WTC11 (cell line): ENCODE results near the gene PNPLA8. TPM values are rescaled to one million over a fixed set of nuclear protein-coding genes. Genes with fewer than 3 reads are reported as not detected.

Experiments
- ATAC-seq: fragments of 200-7000 bp; cut with Tn5 transposase; 2 replicates; pipeline ENCODE4 v1.10.0; 2021; ENCODE audit warnings: mild to moderate bottlenecking, moderate library complexity
- CTCF ChIA-PET: fragments of 300-600 bp; sonication (Branson Sonifier 250); formaldehyde crosslinking; loops from one replicate; lab custom pipeline; 2021; ENCODE audit warnings: antibody characterized with exemption; lab: Charles Lee
- POLR2A ChIA-PET: fragments of 350-600 bp; sonication (Branson Sonifier 250); formaldehyde crosslinking; loops from one replicate; lab custom pipeline; 2021; ENCODE audit warnings: antibody characterized with exemption; lab: Charles Lee
- DNase-seq: peaks from one replicate; pipeline ENCODE4 v3.0.0; 2021; ENCODE audit warnings: low spot score
- H3K27ac Mint-ChIP-seq: 2 replicates; pipeline ENCODE4 v1.8.0; 2021; ENCODE audit warnings: mixed read lengths
- H3K27me3 Mint-ChIP-seq: 2 replicates; pipeline ENCODE4 v1.8.0; 2021; ENCODE audit warnings: low read depth, mild to moderate bottlenecking, moderate library complexity, mixed read lengths
- H3K36me3 Mint-ChIP-seq: 2 replicates; pipeline ENCODE4 v1.8.0; 2021; ENCODE audit warnings: mixed read lengths
- H3K4me1 Mint-ChIP-seq: 2 replicates; pipeline ENCODE4 v1.8.0; 2022; ENCODE audit warnings: mixed read lengths
- H3K4me3 Mint-ChIP-seq: 2 replicates; pipeline ENCODE4 v1.8.0; 2021; ENCODE audit warnings: mild to moderate bottlenecking, moderate library complexity, mixed read lengths
- H3K9me3 Mint-ChIP-seq: 2 replicates; pipeline ENCODE4 v1.8.0; 2021; ENCODE audit warnings: mixed read lengths
- AR ChIP-seq: fragments of 250-450 bp; sonication (Bioruptor Pico); IDR thresholded peaks from 2 replicates; pipeline ENCODE4 v1.9.0; 2021; ENCODE audit warnings: mild to moderate bottlenecking
- CBFB ChIP-seq: sonication (generic); formaldehyde crosslinking; IDR thresholded peaks from 2 replicates; pipeline ENCODE4 v1.8.1; 2022; ENCODE audit warnings: mild to moderate bottlenecking, low read depth, missing genetic modification reagents
- CREM ChIP-seq: sonication (generic); formaldehyde crosslinking; IDR thresholded peaks from 2 replicates; pipeline ENCODE4 v1.8.1; 2022; ENCODE audit warnings: mild to moderate bottlenecking, missing genetic modification reagents, moderate library complexity
- CTCF ChIP-seq: fragments of 200-600 bp; IDR thresholded peaks from 2 replicates; pipeline ENCODE4 v1.8.0; 2022; ENCODE audit warnings: antibody characterized with exemption
- E2F4 ChIP-seq: sonication (generic); formaldehyde crosslinking; IDR thresholded peaks from 2 replicates; pipeline ENCODE4 v1.8.1; 2022; ENCODE audit warnings: low read depth, mild to moderate bottlenecking, moderate library complexity, missing genetic modification reagents, borderline replicate concordance
- E2F5 ChIP-seq: sonication (generic); formaldehyde crosslinking; IDR thresholded peaks from 2 replicates; pipeline ENCODE4 v1.8.1; 2022; ENCODE audit warnings: mild to moderate bottlenecking, moderate library complexity, missing genetic modification reagents
- ELF4 ChIP-seq: sonication (generic); formaldehyde crosslinking; IDR thresholded peaks from 2 replicates; pipeline ENCODE4 v1.8.1; 2022; ENCODE audit warnings: low read depth, mild to moderate bottlenecking, moderate library complexity, missing genetic modification reagents
- EMX1 ChIP-seq: fragments of 250-450 bp; sonication (Bioruptor Pico); IDR thresholded peaks from 2 replicates; pipeline ENCODE4 v1.8.0; 2021; ENCODE audit warnings: mild to moderate bottlenecking
- ESRRA ChIP-seq: sonication (generic); formaldehyde crosslinking; IDR thresholded peaks from 2 replicates; pipeline ENCODE4 v1.8.1; 2022; ENCODE audit warnings: mild to moderate bottlenecking, missing genetic modification reagents, borderline replicate concordance
- FOXP1 ChIP-seq: sonication (generic); formaldehyde crosslinking; IDR thresholded peaks from 2 replicates; pipeline ENCODE4 v1.8.0; 2022; ENCODE audit warnings: missing genetic modification reagents, mild to moderate bottlenecking, moderate library complexity, borderline replicate concordance
- GABPB1 ChIP-seq: sonication (generic); formaldehyde crosslinking; IDR thresholded peaks from 2 replicates; pipeline ENCODE4 v1.8.1; 2023; ENCODE audit warnings: mild to moderate bottlenecking, missing genetic modification reagents
- HMGXB4 ChIP-seq: sonication (generic); formaldehyde crosslinking; IDR thresholded peaks from 2 replicates; pipeline ENCODE4 v1.8.1; 2023; ENCODE audit warnings: mild to moderate bottlenecking, moderate library complexity, missing genetic modification reagents
- MXD4 ChIP-seq: fragments of 250-450 bp; sonication (Bioruptor Pico); IDR thresholded peaks from 2 replicates; pipeline ENCODE4 v1.8.0; 2021; ENCODE audit warnings: mild to moderate bottlenecking, moderate library complexity, borderline replicate concordance
- MYBL2 ChIP-seq: sonication (generic); formaldehyde crosslinking; IDR thresholded peaks from 2 replicates; pipeline ENCODE4 v1.8.1; 2023; ENCODE audit warnings: mild to moderate bottlenecking, moderate library complexity, missing genetic modification reagents
- NFATC4 ChIP-seq: fragments of 250-450 bp; sonication (Bioruptor Pico); IDR thresholded peaks from 2 replicates; pipeline ENCODE4 v1.9.0; 2021; ENCODE audit warnings: mild to moderate bottlenecking
- NFYB ChIP-seq: sonication (generic); formaldehyde crosslinking; conservative IDR thresholded peaks from 2 replicates; pipeline ENCODE4 v1.8.0; 2022; ENCODE audit warnings: low read depth, missing genetic modification reagents
- NR1H2 ChIP-seq: sonication (generic); formaldehyde crosslinking; IDR thresholded peaks from 2 replicates; pipeline ENCODE4 v1.9.0; 2021; ENCODE audit warnings: mild to moderate bottlenecking, moderate library complexity, missing genetic modification reagents
- PREB ChIP-seq: sonication (generic); formaldehyde crosslinking; IDR thresholded peaks from 2 replicates; pipeline ENCODE4 v1.8.1; 2022; ENCODE audit warnings: mild to moderate bottlenecking, missing genetic modification reagents, moderate library complexity, borderline replicate concordance
- PRRX2 ChIP-seq: fragments of 250-450 bp; sonication (Bioruptor Pico); IDR thresholded peaks from 2 replicates; pipeline ENCODE4 v1.8.0; 2021; ENCODE audit warnings: mild to moderate bottlenecking
- TP53 ChIP-seq: sonication (generic); formaldehyde crosslinking; IDR thresholded peaks from 2 replicates; pipeline ENCODE4 v1.8.1; 2023; ENCODE audit warnings: mild to moderate bottlenecking, missing genetic modification reagents
- USF1 ChIP-seq: sonication (generic); formaldehyde crosslinking; IDR thresholded peaks from 2 replicates; pipeline ENCODE4 v1.8.0; 2022; ENCODE audit warnings: mild to moderate bottlenecking, missing genetic modification reagents
- ZNF121 ChIP-seq: sonication (generic); formaldehyde crosslinking; IDR thresholded peaks from 2 replicates; pipeline ENCODE4 v1.8.0; 2023; ENCODE audit warnings: missing genetic modification reagents
- ZNF138 ChIP-seq: sonication (generic); formaldehyde crosslinking; conservative IDR thresholded peaks from 2 replicates; pipeline ENCODE4 v1.8.1; 2022; ENCODE audit warnings: mild to moderate bottlenecking, moderate library complexity, missing genetic modification reagents
- ZNF219 ChIP-seq: sonication (generic); formaldehyde crosslinking; IDR thresholded peaks from 2 replicates; pipeline ENCODE4 v1.8.0; 2023; ENCODE audit warnings: missing genetic modification reagents, mild to moderate bottlenecking, borderline replicate concordance
- ZNF416 ChIP-seq: fragments of 250-450 bp; sonication (Bioruptor Pico); IDR thresholded peaks from 2 replicates; pipeline ENCODE4 v1.9.0; 2021; ENCODE audit warnings: mild to moderate bottlenecking, inconsistent platforms
- ZNF423 ChIP-seq: fragments of 250-450 bp; sonication (Bioruptor Pico); IDR thresholded peaks from 2 replicates; pipeline ENCODE4 v2.1.2; 2022; ENCODE audit warnings: mild to moderate bottlenecking, moderate library complexity
- total RNA-seq: library from RNA; stranded (reverse); gene quantifications from 3 replicates; pipeline ENCODE4 v1.2.3, GENCODE V29; 2021

The PNPLA8 gene
- total RNA-seq, 1 experiment from 2014 or later, result 12.4 TPM

- DNase-seq, result no peak
- Mint-ChIP-seq H3K27ac (no peak overlapping the region), H3K4me1 (no peaks in the 10 kb centered on the region), H3K4me3 (no peak overlapping the region), H3K9me3 (no peaks in the 10 kb centered on the region), H3K36me3 (peaks cover 11% of the 10 kb centered on the region), H3K27me3 (no peaks in the 10 kb centered on the region)
- CTCF ChIA-PET, result no interaction called here
- POLR2A ChIA-PET, result no interaction called here
- ATAC-seq, result no peak
- TF ChIP-seq E2F4 (CRISPR knock-in tag) (no peak), FOXP1 (CRISPR knock-in tag) (no peak), ZNF219 (CRISPR knock-in tag) (no peak), ESRRA (CRISPR knock-in tag) (no peak), PRRX2 (CRISPR knock-in tag) (no peak), GABPB1 (no peak), CTCF (no peak), ZNF138 (CRISPR knock-in tag) (no peak), NFATC4 (no peak), HMGXB4 (CRISPR knock-in tag) (no peak), NR1H2 (CRISPR knock-in tag) (no peak), ZNF121 (no peak), TP53 (CRISPR knock-in tag) (no peak), USF1 (CRISPR knock-in tag) (no peak), ELF4 (CRISPR knock-in tag) (no peak), CREM (CRISPR knock-in tag) (no peak), EMX1 (CRISPR knock-in tag) (no peak), ZNF423 (CRISPR knock-in tag) (no peak), MXD4 (CRISPR knock-in tag) (no peak), MYBL2 (CRISPR knock-in tag) (no peak)
These were observed 26.4 kb downstream of the PNPLA8 start for GRCh38 chr7:108499566-108499965.

- ATAC-seq, result no peak
- Mint-ChIP-seq H3K27ac (no peak overlapping the region), H3K27me3 (no peaks in the 10 kb centered on the region), H3K4me3 (no peak overlapping the region), H3K36me3 (peaks cover 11% of the 10 kb centered on the region)
- CTCF ChIA-PET, result no interaction called here
- no peak for DNase-seq
- POLR2A ChIA-PET, result no interaction called here
- TF ChIP-seq MXD4 (CRISPR knock-in tag) (no peak), AR (CRISPR knock-in tag) (no peak), FOXP1 (CRISPR knock-in tag) (no peak), E2F5 (CRISPR knock-in tag) (no peak), CBFB (CRISPR knock-in tag) (no peak), MYBL2 (CRISPR knock-in tag) (no peak), ZNF416 (CRISPR knock-in tag) (no peak), PREB (CRISPR knock-in tag) (no peak), ESRRA (CRISPR knock-in tag) (no peak), NFYB (CRISPR knock-in tag) (no peak)
- TF ChIP-seq, all 79 proteins: peak for 0
- no peaks in the 10 kb centered on the region for H3K4me1 Mint-ChIP-seq
- no peaks in the 10 kb centered on the region for H3K9me3 Mint-ChIP-seq
These were observed 27.5 kb downstream of the PNPLA8 start for GRCh38 chr7:108498481-108498880.
